Liver (tissue), 9 donors: Measurements from ENCODE around the gene SOCS4. TPM values are rescaled to one million over a fixed set of nuclear protein-coding genes. Genes with fewer than 3 reads are reported as not detected.
"Not testable (repeated sequence)": the region's sequence is repeated elsewhere in the genome, so short reads cannot be mapped to it uniquely, and the experiment has no call there.

ENCODE experiments used
- DNase-seq: peaks from one replicate; pipeline ENCODE4 v3.0.0-alpha.2; 2017; ENCODE audit warnings: low spot score
- H3K27ac ChIP-seq, 2 donors: one replicate each; pipeline ENCODE4 v1.7.0; 2013; ENCODE audit warnings: inconsistent platforms in 2 of 2, low read length in 2 of 2, control low read depth in 1 of 2, low read depth in 1 of 2, mild to moderate bottlenecking in 1 of 2
- H3K27me3 ChIP-seq, 4 donors: one replicate each; pipeline versions ENCODE4 v1.6.1 to v1.7.0; 2013; ENCODE audit warnings: low read length in 3 of 4, inconsistent platforms in 1 of 4, mild to moderate bottlenecking in 1 of 4, moderate library complexity in 1 of 4; ENCODE audit not compliant: control insufficient read depth in 4 of 4, insufficient read depth in 4 of 4
- H3K36me3 ChIP-seq, 4 donors: one replicate each; pipeline versions ENCODE4 v1.6.1 to v1.7.0; 2013; ENCODE audit warnings: low read length in 3 of 4, mild to moderate bottlenecking in 3 of 4, low read depth in 1 of 4, moderate library complexity in 1 of 4; ENCODE audit not compliant: control insufficient read depth in 4 of 4, insufficient read depth in 3 of 4
- H3K4me1 ChIP-seq, 4 donors: one replicate each; pipeline versions ENCODE4 v1.6.1 to v1.7.0; 2013; ENCODE audit warnings: low read length in 3 of 4, mild to moderate bottlenecking in 3 of 4, moderate library complexity in 1 of 4; ENCODE audit not compliant: control insufficient read depth in 4 of 4, insufficient read depth in 4 of 4
- H3K4me3 ChIP-seq, 3 donors: one replicate each; pipeline versions ENCODE4 v1.6.1 to v1.7.0; 2013; ENCODE audit warnings: low read length in 3 of 3, control low read depth in 1 of 3, low read depth in 1 of 3, mild to moderate bottlenecking in 1 of 3
- H3K9ac ChIP-seq, 2 donors: one replicate each; pipeline ENCODE4 v1.7.0; 2013; ENCODE audit warnings: low read length in 2 of 2, mild to moderate bottlenecking in 2 of 2, moderate library complexity in 2 of 2, control low read depth in 1 of 2, low read depth in 1 of 2
- H3K9me3 ChIP-seq, 4 donors: one replicate each; pipeline versions ENCODE4 v1.6.1 to v1.7.0; 2013; ENCODE audit warnings: low read length in 3 of 4; ENCODE audit not compliant: control insufficient read depth in 4 of 4
- ATF3 ChIP-seq: IDR thresholded peaks from 2 replicates; pipeline ENCODE4 v1.6.1; 2016; ENCODE audit warnings: antibody characterized with exemption
- EGR1 ChIP-seq, 2 donors: IDR thresholded peaks; 2 replicates each; pipeline ENCODE4 v1.6.1; 2016 to 2018; ENCODE audit warnings: antibody characterized with exemption in 2 of 2, low read depth in 2 of 2
- FOXA1 ChIP-seq: IDR thresholded peaks from 2 replicates; pipeline ENCODE4 v1.6.1; 2016; ENCODE audit warnings: antibody characterized with exemption
- FOXA2 ChIP-seq: IDR thresholded peaks from 2 replicates; pipeline ENCODE4 v1.6.1; 2016; ENCODE audit warnings: antibody characterized with exemption
- GABPA ChIP-seq, 2 donors: IDR thresholded peaks in 1 of 2; conservative IDR thresholded peaks in 1 of 2; 2 replicates each; pipeline ENCODE4 v1.6.1; 2016; ENCODE audit warnings: antibody characterized with exemption in 2 of 2, mild to moderate bottlenecking in 1 of 2, moderate library complexity in 1 of 2
- HNF4G ChIP-seq: IDR thresholded peaks from 2 replicates; pipeline ENCODE4 v1.6.1; 2016; ENCODE audit warnings: antibody characterized with exemption
- JUND ChIP-seq, 2 donors: IDR thresholded peaks; 2 replicates each; pipeline ENCODE4 v1.6.1; 2016; ENCODE audit warnings: antibody characterized with exemption in 2 of 2
- NR2F2 ChIP-seq: IDR thresholded peaks from 2 replicates; pipeline ENCODE4 v1.6.1; 2016; ENCODE audit warnings: antibody characterized with exemption
- RAD21 ChIP-seq, 2 donors: IDR thresholded peaks; 2 replicates each; pipeline ENCODE4 v1.6.1; 2016; ENCODE audit warnings: antibody characterized with exemption in 2 of 2, mild to moderate bottlenecking in 2 of 2
- REST ChIP-seq: IDR thresholded peaks from 2 replicates; pipeline ENCODE4 v1.6.1; 2016; ENCODE audit warnings: antibody characterized with exemption, mild to moderate bottlenecking
- RXRA ChIP-seq, 2 donors: IDR thresholded peaks; 2 replicates each; pipeline ENCODE4 v1.6.1; 2017 to 2018; ENCODE audit warnings: antibody characterized with exemption in 2 of 2, mild to moderate bottlenecking in 1 of 2
- SP1 ChIP-seq: IDR thresholded peaks from 2 replicates; pipeline ENCODE4 v1.6.1; 2018; ENCODE audit warnings: antibody characterized with exemption, mild to moderate bottlenecking
- TAF1 ChIP-seq: conservative IDR thresholded peaks from 2 replicates; pipeline ENCODE4 v1.6.1; 2016; ENCODE audit warnings: antibody characterized with exemption, mild to moderate bottlenecking
- YY1 ChIP-seq: IDR thresholded peaks from 2 replicates; pipeline ENCODE4 v1.6.1; 2016; ENCODE audit warnings: antibody characterized with exemption, mild to moderate bottlenecking
- WGBS: extraction: QIAGEN DNeasy Blood & Tissue Kit; methylation state at CpG from one replicate; pipeline ENCODE4 v1.1.7; 2013; 5-methylcytosine and 5-hydroxymethylcytosine counted together
- polyA plus RNA-seq, 2 donors: library from polyadenylated mRNA; stranded (reverse) in 1 of 2; unstranded in 1 of 2; fragments of 200-250 nt in 1 of 2; fragments of >200 nt in 1 of 2; fragmentation: Nextera tagmentation in 1 of 2; extraction: Ambion mirVana in 1 of 2; gene quantifications; one replicate each; pipeline versions ENCODE4 v1.2.1 to v1.2.3, GENCODE V29; 2013 to 2015
- total RNA-seq, 2 donors: library from RNA; depleted of rRNA; stranded (reverse); fragments of >200 nt; gene quantifications; one replicate each; pipeline ENCODE4 v1.2.3, GENCODE V29; 2014
- TF ChIP-seq, protein P1 (sequence below): IDR thresholded peaks from 2 replicates; pipeline ENCODE4 v1.6.1; 2016; ENCODE audit warnings: antibody characterized with exemption
- TF ChIP-seq, protein P2 (sequence below): fragments of 150-350 bp; IDR thresholded peaks from 2 replicates; pipeline ENCODE4 v1.5.1; 2017; ENCODE audit warnings: improper control_type of control experiment, low read depth, low read length; ENCODE audit not compliant: missing input control
- donor health status: healthy.
- donor health status: healthy.
- donor health status: healthy.
- donor health status: healthy.
- donor health status: healthy.

SOCS4 gene
- total and polyA plus RNA-seq, 4 donors, result 2.2 to 7.4 (median 6.0) TPM

- TF ChIP-seq, protein P1, sequence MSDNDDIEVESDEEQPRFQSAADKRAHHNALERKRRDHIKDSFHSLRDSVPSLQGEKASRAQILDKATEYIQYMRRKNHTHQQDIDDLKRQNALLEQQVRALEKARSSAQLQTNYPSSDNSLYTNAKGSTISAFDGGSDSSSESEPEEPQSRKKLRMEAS, result no peak
- no peak for TF ChIP-seq YY1
- TF ChIP-seq REST, result no peak
- TF ChIP-seq SP1, result no peak
- TF ChIP-seq FOXA2, result no peak
- no peak for TF ChIP-seq FOXA1
- TF ChIP-seq, protein P2, sequence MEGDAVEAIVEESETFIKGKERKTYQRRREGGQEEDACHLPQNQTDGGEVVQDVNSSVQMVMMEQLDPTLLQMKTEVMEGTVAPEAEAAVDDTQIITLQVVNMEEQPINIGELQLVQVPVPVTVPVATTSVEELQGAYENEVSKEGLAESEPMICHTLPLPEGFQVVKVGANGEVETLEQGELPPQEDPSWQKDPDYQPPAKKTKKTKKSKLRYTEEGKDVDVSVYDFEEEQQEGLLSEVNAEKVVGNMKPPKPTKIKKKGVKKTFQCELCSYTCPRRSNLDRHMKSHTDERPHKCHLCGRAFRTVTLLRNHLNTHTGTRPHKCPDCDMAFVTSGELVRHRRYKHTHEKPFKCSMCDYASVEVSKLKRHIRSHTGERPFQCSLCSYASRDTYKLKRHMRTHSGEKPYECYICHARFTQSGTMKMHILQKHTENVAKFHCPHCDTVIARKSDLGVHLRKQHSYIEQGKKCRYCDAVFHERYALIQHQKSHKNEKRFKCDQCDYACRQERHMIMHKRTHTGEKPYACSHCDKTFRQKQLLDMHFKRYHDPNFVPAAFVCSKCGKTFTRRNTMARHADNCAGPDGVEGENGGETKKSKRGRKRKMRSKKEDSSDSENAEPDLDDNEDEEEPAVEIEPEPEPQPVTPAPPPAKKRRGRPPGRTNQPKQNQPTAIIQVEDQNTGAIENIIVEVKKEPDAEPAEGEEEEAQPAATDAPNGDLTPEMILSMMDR, result no peak
- no peak for TF ChIP-seq NR2F2
- no peak for TF ChIP-seq HNF4G
- no peak for TF ChIP-seq RAD21 (IDR thresholded peaks at IDR 0.05)
- no peak for TF ChIP-seq ATF3
- no peak for TF ChIP-seq RXRA (IDR thresholded peaks at IDR 0.05)
- TF ChIP-seq JUND (IDR thresholded peaks at IDR 0.05), result no peak
- TF ChIP-seq TAF1, result no peak
- TF ChIP-seq EGR1 (IDR thresholded peaks at IDR 0.05; ENCODE audit: low read depth in 2 of 2), result no peak
- TF ChIP-seq GABPA (IDR thresholded peaks at IDR 0.05 in 1 of 2, conservative IDR thresholded peaks at IDR 0.05 in 1 of 2), result no peak
- no peaks in the 10 kb centered on the region for H3K9me3 ChIP-seq
- no peak overlapping the region for H3K4me3 ChIP-seq
- no peaks in the 10 kb centered on the region for H3K36me3 ChIP-seq
- H3K4me1 ChIP-seq, result no peaks in the 10 kb centered on the region
- DNase-seq, result no peak
- H3K9ac ChIP-seq, result no peak overlapping the region
- no peak overlapping the region for H3K27ac ChIP-seq
- 98% methylated on average over 2 of the region's 2 CpGs for WGBS
- H3K27me3 ChIP-seq, result no peaks in the 10 kb centered on the region
Observed at GRCh38 chr14:55019968-55020554, 7.0 kb upstream of the SOCS4 start.

- not testable (repeated sequence) for DNase-seq, H3K9me3 ChIP-seq, H3K36me3 ChIP-seq, H3K4me3 ChIP-seq, H3K9ac ChIP-seq, H3K27ac ChIP-seq, H3K27me3 ChIP-seq
- 77% methylated on average over 2 of the region's 5 CpGs for WGBS
- peaks cover 0 to 19% (median 16%) of the 10 kb centered on the region in 4 donors for H3K4me1 ChIP-seq
Observed at GRCh38 chr14:55024365-55024764, 2.7 kb upstream of the SOCS4 start.
